ENCODE results near the gene SMOC1. TPM values are rescaled to one million over a fixed set of nuclear protein-coding genes. Genes with fewer than 3 reads are reported as not detected.

The SMOC1 gene
- total and polyA plus RNA-seq, 9 of the 15 experiments (the other 6 are each of a cell fraction or from before 2014, with no cell fraction given): 0.04 TPM; not detected in 8

GRCh38 chr14:69917287-69917686, 38.1 kb downstream of the SMOC1 start (continued):
- TF ChIP-seq RUNX1 (IDR thresholded peaks at IDR 0.05; ENCODE audit: low read depth): no peak
- no peak for TF ChIP-seq ZNF263 (CRISPR knock-in tag; IDR thresholded peaks at IDR 0.05; ENCODE audit: borderline replicate concordance)

- intact Hi-C loops (cut with micrococcal nuclease): no loop called here
- no peak overlapping the region for H3K4me3 ChIP-seq
- no peaks in the 10 kb centered on the region for H3K36me3 ChIP-seq (ENCODE audit: control insufficient read depth, insufficient read depth, low read length)
- ChIA-PET CTCF (ENCODE audit: low intra/inter-chr PET ratio) (no interaction called here), POLR2A (no interaction called here)
- H3K27me3 ChIP-seq (ENCODE audit: control insufficient read depth in 2 of 2, insufficient read depth in 2 of 2, low read length in 2 of 2): peaks cover 0 to 9% of the 10 kb centered on the region in 2 experiments; a peak in 1 of 5 replicates
- no peaks in the 10 kb centered on the region for H3K4me1 ChIP-seq (replicated peaks in 1 of 2; ENCODE audit: control insufficient read depth in 2 of 2, insufficient read depth in 2 of 2, low read length in 2 of 2)
- H4K20me1 ChIP-seq (replicated peaks; ENCODE audit: control insufficient read depth, insufficient read depth, low read length): no peaks in the 10 kb centered on the region
- H3K9me1 ChIP-seq (ENCODE audit: control insufficient read depth, insufficient read depth, low read length): no peaks in the 10 kb centered on the region
- BruUV-seq (replicated peaks): no TSS peak
- DNase-seq (ENCODE audit: extremely low read depth in 1 of 4, low spot score in 3 of 4) (no peak), FAIRE-seq (no peak), ATAC-seq (no peak)
- H3K9ac ChIP-seq (ENCODE audit: insufficient read depth in 1 of 2, low read depth in 2 of 2, low read length in 2 of 2): no peak overlapping the region
- no peak overlapping the region for H3K27ac ChIP-seq (ENCODE audit: extremely low read depth, low read depth, low read length)
- in situ Hi-C loops (cut with MboI): no loop called here
- H3K79me2 ChIP-seq (ENCODE audit: control insufficient read depth, insufficient read depth, low read length): no peaks in the 10 kb centered on the region
- no peaks in the 10 kb centered on the region for H3K9me3 ChIP-seq (replicated peaks; ENCODE audit: control insufficient read depth, insufficient read depth, low read depth, low read length)
- no peak overlapping the region for H2AFZ ChIP-seq (ENCODE audit: low read depth, low read length)
- H3K4me2 ChIP-seq (ENCODE audit: insufficient read depth, low read length): no peak overlapping the region
- WGBS (ENCODE audit: insufficient coverage, low coverage, missing lambda C conversion rate): 0% methylated on average over 1 of the region's 1 CpG
- TF ChIP-seq MXD1 (CRISPR knock-in tag; IDR thresholded peaks at IDR 0.05; ENCODE audit: borderline replicate concordance, poor library complexity, severe bottlenecking): no peak
- no peak for TF ChIP-seq TCF3 (CRISPR knock-in tag; IDR thresholded peaks at IDR 0.05)
- no peak for TF ChIP-seq RREB1 (CRISPR knock-in tag; IDR thresholded peaks at IDR 0.05)
- TF ChIP-seq STAT6 (CRISPR knock-in tag; IDR thresholded peaks at IDR 0.05): no peak
- TF ChIP-seq NEUROD1 (IDR thresholded peaks at IDR 0.05; ENCODE audit: borderline replicate concordance, low read depth, low read length, partially characterized antibody): no peak
- no peak for TF ChIP-seq RBM15 (IDR thresholded peaks at IDR 0.05; ENCODE audit: insufficient read depth, low read length)
- TF ChIP-seq ZBTB8A (IDR thresholded peaks at IDR 0.05; ENCODE audit: partially characterized antibody): no peak
- no peak for TF ChIP-seq KLF1 (tag; IDR thresholded peaks at IDR 0.05)
- no peak for TF ChIP-seq PPARD (CRISPR knock-in tag; IDR thresholded peaks at IDR 0.05)
These were observed 40.6 kb downstream of the SMOC1 start for GRCh38 chr14:69919815-69920214.
